Caco-2 (cell line): ENCODE measurements around the gene CHGA. TPM values are rescaled to one million over a fixed set of nuclear protein-coding genes. Genes with fewer than 3 reads are reported as not detected.
A peak's percentile ranks its signal among the peaks of the same experiment; 100 is the strongest.

Source experiments
- Bru-seq: library from RNA; stranded (reverse); fragments of 400-500 nt; gene quantifications from one replicate; lab custom pipeline; 2021; lab: Mats Ljungman, UMichigan
- BruChase-seq, 2 experiments: library from RNA; stranded (reverse); fragments of 400-500 nt; gene quantifications; one replicate each; lab custom pipeline; 2021; lab: Mats Ljungman, UMichigan
- BruUV-seq: library from RNA; stranded (reverse); fragments of 400-500 nt; replicated peaks from 2 replicates; lab custom pipeline; 2021; lab: Mats Ljungman, UMichigan
- CTCF ChIA-PET: fragments of 300-600 bp; sonication (Branson Sonifier 250); formaldehyde crosslinking; loops from one replicate; lab custom pipeline; 2022; ENCODE audit warnings: antibody characterized with exemption; lab: Charles Lee
- POLR2A ChIA-PET: fragments of 300-600 bp; sonication (Branson Sonifier 250); formaldehyde crosslinking; loops from one replicate; lab custom pipeline; 2022; ENCODE audit warnings: antibody characterized with exemption; lab: Charles Lee
- DNase-seq, 2 experiments: peaks; one replicate each; pipeline versions ENCODE4 v3.0.0 to v3.0.0-alpha.2; 2020 to 2022
- H3K27me3 ChIP-seq: replicated peaks from 2 replicates; pipeline ENCODE4 v1.6.0; 2011; ENCODE audit warnings: low read length; ENCODE audit not compliant: control insufficient read depth, insufficient read depth
- H3K36me3 ChIP-seq: 2 replicates; pipeline ENCODE4 v1.5.1; 2011; ENCODE audit warnings: low read length; ENCODE audit not compliant: control insufficient read depth, insufficient read depth
- H3K4me1 ChIP-seq: fragments of 250-450 bp; sonication (Bioruptor Pico); 2 replicates; pipeline ENCODE4 v1.5.1; 2020; ENCODE audit warnings: mild to moderate bottlenecking
- H3K4me3 ChIP-seq: 2 replicates; pipeline ENCODE4 v1.5.1; 2011; ENCODE audit warnings: low read depth, mild to moderate bottlenecking, control low read depth, low read length
- H3K9me3 ChIP-seq: fragments of 250-450 bp; sonication (Bioruptor Pico); 2 replicates; pipeline ENCODE4 v1.5.1; 2020; ENCODE audit warnings: mild to moderate bottlenecking, moderate library complexity
- H3K27ac Mint-ChIP-seq: one replicate; pipeline ENCODE4 v1.8.0; 2022; ENCODE audit warnings: mixed read lengths; ENCODE audit not compliant: unreplicated experiment
- H3K27me3 Mint-ChIP-seq: one replicate; pipeline ENCODE4 v1.8.0; 2022; ENCODE audit warnings: mixed read lengths; ENCODE audit not compliant: insufficient read depth, unreplicated experiment
- H3K36me3 Mint-ChIP-seq: one replicate; pipeline ENCODE4 v1.8.0; 2022; ENCODE audit warnings: mild to moderate bottlenecking, mixed read lengths; ENCODE audit not compliant: insufficient read depth, unreplicated experiment
- H3K4me1 Mint-ChIP-seq: one replicate; pipeline ENCODE4 v1.8.0; 2022; ENCODE audit warnings: low read depth, mixed read lengths; ENCODE audit not compliant: unreplicated experiment
- H3K4me3 Mint-ChIP-seq: one replicate; pipeline ENCODE4 v1.8.0; 2022; ENCODE audit warnings: mild to moderate bottlenecking, moderate library complexity, mixed read lengths; ENCODE audit not compliant: unreplicated experiment
- H3K9me3 Mint-ChIP-seq: one replicate; pipeline ENCODE4 v1.8.0; 2022; ENCODE audit warnings: mixed read lengths; ENCODE audit not compliant: unreplicated experiment
- CTCF ChIP-seq, 2 experiments: fragments of 200-600 bp in 1 of 2; IDR thresholded peaks; 1 replicate in 1 of 2; 2 replicates in 1 of 2; pipeline versions ENCODE4 v1.5.1 to v1.8.0; 2011 to 2022; ENCODE audit warnings: antibody characterized with exemption in 1 of 2, control low read depth in 1 of 2, inconsistent platforms in 1 of 2, low read depth in 1 of 2, low read length in 1 of 2, mild to moderate bottlenecking in 1 of 2, moderate library complexity in 1 of 2; ENCODE audit not compliant: insufficient read depth in 1 of 2, severe bottlenecking in 1 of 2, unreplicated experiment in 1 of 2
- intact Hi-C: fragments of 100-400 bp; cut with micrococcal nuclease; formaldehyde crosslinking; loops from one replicate; pipeline ENCODE4 v1.10.0; 2022; ENCODE audit not compliant: unreplicated experiment
- long read RNA-seq: library from polyadenylated mRNA; stranded (forward); transcript quantifications from one replicate; pipeline ENCODE4 v2.0.0, GENCODE V29; 2022
- total RNA-seq: library from RNA; stranded (reverse); gene quantifications from 2 replicates; pipeline ENCODE4 v1.2.3, GENCODE V29; 2022

Gene CHGA
- total RNA-seq, result not detected in 2 replicates
- Bru-seq, nascent RNA, result not detected
- BruChase-seq, experiment 1, labeled RNA remaining after a 2-hour chase, result not detected
- percentile 7 among the genes with signal in this experiment for BruChase-seq, experiment 2, labeled RNA remaining after a 6-hour chase
- long read RNA-seq, result 0 reads

- Mint-ChIP-seq H3K4me1 (no peaks in the 10 kb centered on the region), H3K9me3 (no peaks in the 10 kb centered on the region), H3K27me3 (peaks cover 12% of the 10 kb centered on the region), H3K4me3 (peak within 1 kb of the TSS; percentile 14), H3K36me3 (no peaks in the 10 kb centered on the region), H3K27ac (no peak within 1 kb of the TSS)
- DNase-seq, result peak in 1 of 2 experiments; percentile 73
- Histone ChIP-seq H3K4me3 (no peak within 1 kb of the TSS), H3K36me3 (no peaks in the 10 kb centered on the region), H3K27me3 (no peaks in the 10 kb centered on the region), H3K9me3 (no peaks in the 10 kb centered on the region), H3K4me1 (no peaks in the 10 kb centered on the region)
- intact Hi-C loops, result no loop called here
- BruUV-seq, result no TSS peak
- POLR2A ChIA-PET, result no interaction called here
- CTCF ChIA-PET, result no interaction called here
- TF ChIP-seq CTCF (IDR thresholded peaks at IDR 0.05; ENCODE audit: insufficient read depth in 1 of 2, low read depth in 1 of 2, low read length in 1 of 2, severe bottlenecking in 1 of 2, unreplicated experiment in 1 of 2), result no peak
Observed at GRCh38 chr14:92922883-92923743, at the start of gene CHGA. CHGA (plus strand) TSS chr14:92923150; CDS start chr14:92923360, 210 bp downstream.

GRCh38 chr14:92874962-92875661 is 47.8 kb upstream of the CHGA start:
- Mint-ChIP-seq H3K9me3 (no peaks in the 10 kb centered on the region), H3K27ac (no peak overlapping the region), H3K36me3 (no peaks in the 10 kb centered on the region), H3K4me3 (no peak overlapping the region), H3K27me3 (peaks cover 23% of the 10 kb centered on the region), H3K4me1 (no peaks in the 10 kb centered on the region)
- H3K36me3 ChIP-seq, result no peaks in the 10 kb centered on the region
- H3K4me1 ChIP-seq, result no peaks in the 10 kb centered on the region
- intact Hi-C loops, result no loop called here
- no peaks in the 10 kb centered on the region for H3K9me3 ChIP-seq
- TF ChIP-seq CTCF (IDR thresholded peaks at IDR 0.05; ENCODE audit: insufficient read depth in 1 of 2, low read depth in 1 of 2, low read length in 1 of 2, severe bottlenecking in 1 of 2, unreplicated experiment in 1 of 2), result no peak
- no peak for DNase-seq
- ChIA-PET CTCF (no interaction called here), POLR2A (no interaction called here)
- no peak overlapping the region for H3K4me3 ChIP-seq
- no TSS peak for BruUV-seq
- H3K27me3 ChIP-seq, result no peaks in the 10 kb centered on the region; the same call in 1 of the 2 replicates

- Histone ChIP-seq H3K9me3 (no peaks in the 10 kb centered on the region), H3K36me3 (no peaks in the 10 kb centered on the region), H3K27me3 (no peaks in the 10 kb centered on the region; the same call in 1 of the 2 replicates), H3K4me1 (no peaks in the 10 kb centered on the region), H3K4me3 (no peak overlapping the region)
- H3K27me3 Mint-ChIP-seq, result peaks cover 30% of the 10 kb centered on the region
- POLR2A ChIA-PET, result no interaction called here
- no peaks in the 10 kb centered on the region for H3K4me1 Mint-ChIP-seq
- CTCF ChIA-PET, result no interaction called here
- H3K36me3 Mint-ChIP-seq, result no peaks in the 10 kb centered on the region
- intact Hi-C loops, result no loop called here
- H3K27ac Mint-ChIP-seq, result no peak overlapping the region
- no peak overlapping the region for H3K4me3 Mint-ChIP-seq
- BruUV-seq, result no TSS peak
- no peak for TF ChIP-seq CTCF (IDR thresholded peaks at IDR 0.05; ENCODE audit: insufficient read depth in 1 of 2, low read depth in 1 of 2, low read length in 1 of 2, severe bottlenecking in 1 of 2, unreplicated experiment in 1 of 2)
- H3K9me3 Mint-ChIP-seq, result no peaks in the 10 kb centered on the region
- DNase-seq, result no peak
Observed at GRCh38 chr14:92877757-92878431, 45.1 kb upstream of the CHGA start.
